ENCODE results near the gene RNASEH1.

DNA sequence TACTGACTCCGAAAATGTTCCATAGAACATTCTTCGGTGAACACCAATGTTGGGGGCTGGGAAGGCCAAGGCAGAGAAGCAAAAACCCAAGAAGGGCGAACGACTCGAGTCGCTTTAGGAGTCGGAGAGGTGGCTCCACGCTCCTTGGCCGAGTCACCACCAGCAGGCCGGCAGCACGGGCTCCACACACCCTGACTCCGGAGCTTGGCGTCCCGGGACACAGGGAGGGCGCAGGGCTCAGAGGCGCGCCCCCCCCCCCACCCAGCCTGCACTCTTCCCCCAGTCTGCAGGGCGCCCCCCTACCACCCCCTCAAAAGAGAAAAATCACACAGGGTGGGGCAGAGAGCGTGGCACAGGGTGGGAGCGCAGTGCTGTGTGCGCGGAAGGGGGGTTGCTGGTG, 31.3 kb downstream of the RNASEH1 start:
- TF ChIP-seq, protein P1, sequence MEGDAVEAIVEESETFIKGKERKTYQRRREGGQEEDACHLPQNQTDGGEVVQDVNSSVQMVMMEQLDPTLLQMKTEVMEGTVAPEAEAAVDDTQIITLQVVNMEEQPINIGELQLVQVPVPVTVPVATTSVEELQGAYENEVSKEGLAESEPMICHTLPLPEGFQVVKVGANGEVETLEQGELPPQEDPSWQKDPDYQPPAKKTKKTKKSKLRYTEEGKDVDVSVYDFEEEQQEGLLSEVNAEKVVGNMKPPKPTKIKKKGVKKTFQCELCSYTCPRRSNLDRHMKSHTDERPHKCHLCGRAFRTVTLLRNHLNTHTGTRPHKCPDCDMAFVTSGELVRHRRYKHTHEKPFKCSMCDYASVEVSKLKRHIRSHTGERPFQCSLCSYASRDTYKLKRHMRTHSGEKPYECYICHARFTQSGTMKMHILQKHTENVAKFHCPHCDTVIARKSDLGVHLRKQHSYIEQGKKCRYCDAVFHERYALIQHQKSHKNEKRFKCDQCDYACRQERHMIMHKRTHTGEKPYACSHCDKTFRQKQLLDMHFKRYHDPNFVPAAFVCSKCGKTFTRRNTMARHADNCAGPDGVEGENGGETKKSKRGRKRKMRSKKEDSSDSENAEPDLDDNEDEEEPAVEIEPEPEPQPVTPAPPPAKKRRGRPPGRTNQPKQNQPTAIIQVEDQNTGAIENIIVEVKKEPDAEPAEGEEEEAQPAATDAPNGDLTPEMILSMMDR (IDR thresholded peaks at IDR 0.05) = no peak
- TF ChIP-seq POLR2A (IDR thresholded peaks at IDR 0.05) = no peak
